A549 (cell line): Measurements from ENCODE around the gene DCK. TPM values are rescaled to one million over a fixed set of nuclear protein-coding genes. Genes with fewer than 3 reads are reported as not detected.

Experiments used
- ATAC-seq, 2 experiments: fragments of 200-7000 bp in 1 of 2; fragments of >200 bp in 1 of 2; cut with Nextera tagmentation in 1 of 2; cut with Tn5 transposase in 1 of 2; 3 replicates each; pipeline versions ENCODE4 v1.8.0 to v1.9.1; 2018 to 2020; ENCODE audit warnings: mild to moderate bottlenecking in 1 of 2, moderate library complexity in 1 of 2
- CTCF ChIA-PET: fragments of 300-600 bp; sonication (Branson Sonifier 250); formaldehyde crosslinking; extraction: SDS; loops from one replicate; lab custom pipeline; 2021; ENCODE audit warnings: antibody characterized with exemption, inconsistent platforms; lab: Yijun Ruan, JAX
- POLR2A ChIA-PET: fragments of 350-600 bp; formaldehyde crosslinking; extraction: SDS; loops from one replicate; lab custom pipeline; 2021; ENCODE audit warnings: antibody characterized with exemption, inconsistent platforms; lab: Yijun Ruan, JAX
- DNase-seq, 2 experiments: peaks; one replicate each; pipeline versions ENCODE4 v3.0.0 to v3.0.0-alpha.2; 2011 to 2016; ENCODE audit warnings: low read depth in 1 of 2, low spot score in 1 of 2
- FAIRE-seq: peaks from 2 replicates; lab custom pipeline; 2011; peaks lifted over from hg19 to GRCh38; lab: Jason Lieb, UNC
- H3K27ac ChIP-seq, 2 experiments: fragments of >200 bp; sonication (Bioruptor Twin); formaldehyde crosslinking; 3 replicates each; pipeline ENCODE4 v1.5.1; 2016 to 2017
- H3K4me1 ChIP-seq: fragments of >200 bp; sonication (Bioruptor Twin); formaldehyde crosslinking; 3 replicates; pipeline ENCODE4 v1.6.1; 2016
- H3K4me2 ChIP-seq: fragments of >200 bp; sonication (Bioruptor Twin); formaldehyde crosslinking; 3 replicates; pipeline ENCODE4 v1.6.1; 2016
- H3K4me3 ChIP-seq: fragments of >200 bp; sonication (Bioruptor Twin); formaldehyde crosslinking; 3 replicates; pipeline ENCODE4 v1.5.1; 2016
- H3K9me3 ChIP-seq: fragments of >200 bp; sonication (Bioruptor Twin); formaldehyde crosslinking; 3 replicates; pipeline ENCODE4 v1.6.1; 2016
- BHLHE40 ChIP-seq: IDR thresholded peaks from 2 replicates; pipeline ENCODE4 v1.6.1; 2012; ENCODE audit warnings: low read depth, low read length, inconsistent platforms
- CEBPB ChIP-seq, 2 experiments: fragments of >200 bp in 1 of 2; sonication (Bioruptor Twin) in 1 of 2; formaldehyde crosslinking in 1 of 2; IDR thresholded peaks; 2 replicates each; pipeline ENCODE4 v1.6.1; 2012 to 2016
- EHMT2 ChIP-seq: fragments of 200-600 bp; sonication (generic); IDR thresholded peaks from 2 replicates; pipeline ENCODE4 v1.6.1; 2016; ENCODE audit warnings: antibody characterized with exemption, low read depth, mild to moderate bottlenecking, moderate library complexity
- EP300 ChIP-seq, 2 experiments: fragments of >200 bp; sonication (Bioruptor Twin); formaldehyde crosslinking; IDR thresholded peaks; 2 replicates in 1 of 2; 3 replicates in 1 of 2; pipeline ENCODE4 v1.6.1; 2016 to 2017
- FOSB ChIP-seq: fragments of 250-450 bp; sonication (Bioruptor Pico); IDR thresholded peaks from 2 replicates; pipeline ENCODE4 v1.5.0; 2020; ENCODE audit warnings: mild to moderate bottlenecking, moderate library complexity
- HOXA7 ChIP-seq: fragments of 250-450 bp; sonication (Bioruptor Pico); IDR thresholded peaks from 2 replicates; pipeline ENCODE4 v1.5.0; 2020; ENCODE audit warnings: mild to moderate bottlenecking, moderate library complexity
- KDM1A ChIP-seq: fragments of 200-600 bp; sonication (generic); IDR thresholded peaks from 2 replicates; pipeline ENCODE4 v1.6.1; 2016; ENCODE audit warnings: low read depth, mild to moderate bottlenecking
- KDM5A ChIP-seq: fragments of 200-600 bp; sonication (generic); IDR thresholded peaks from 2 replicates; pipeline ENCODE4 v1.6.1; 2016; ENCODE audit warnings: antibody characterized with exemption, mild to moderate bottlenecking
- NPAS2 ChIP-seq: fragments of 250-450 bp; sonication (Bioruptor Pico); IDR thresholded peaks from 2 replicates; pipeline ENCODE4 v1.8.0; 2022; ENCODE audit warnings: mild to moderate bottlenecking, moderate library complexity, borderline replicate concordance
- NR3C1 ChIP-seq: fragments of >200 bp; sonication (Bioruptor Twin); formaldehyde crosslinking; IDR thresholded peaks from 3 replicates; pipeline ENCODE4 v1.6.1; 2017
- POLR2A ChIP-seq: IDR thresholded peaks from 2 replicates; pipeline ENCODE4 v1.6.1; 2012; ENCODE audit warnings: mild to moderate bottlenecking, low read length
- POLR2AphosphoS2 ChIP-seq: conservative IDR thresholded peaks from 2 replicates; pipeline ENCODE4 v1.6.1; 2012; ENCODE audit warnings: low read length, improper control_type of control experiment, inconsistent platforms
- RFX5 ChIP-seq: fragments of 450-650 bp; IDR thresholded peaks from 2 replicates; pipeline ENCODE4 v1.7.1; 2014; ENCODE audit warnings: antibody characterized with exemption, mild to moderate bottlenecking, moderate library complexity
- SREBF2 ChIP-seq: fragments of 450-650 bp; IDR thresholded peaks from 2 replicates; pipeline ENCODE4 v1.6.1; 2014; ENCODE audit warnings: mild to moderate bottlenecking, moderate library complexity
- TFCP2L1 ChIP-seq: fragments of 250-450 bp; sonication (Bioruptor Pico); IDR thresholded peaks from 2 replicates; pipeline ENCODE4 v1.5.0; 2021; ENCODE audit warnings: mild to moderate bottlenecking
- ZC3H11A ChIP-seq: fragments of 450-650 bp; IDR thresholded peaks from 2 replicates; pipeline ENCODE4 v1.6.1; 2014; ENCODE audit warnings: antibody characterized with exemption, mild to moderate bottlenecking
- ZSCAN20 ChIP-seq: fragments of 250-450 bp; sonication (Bioruptor Pico); IDR thresholded peaks from 2 replicates; pipeline ENCODE4 v1.8.0; 2022; ENCODE audit warnings: mild to moderate bottlenecking, moderate library complexity
- whole genome bisulfite sequencing: methylation state at CpG from one replicate; pipeline ENCODE4 v1.1.6; 2017; ENCODE audit errors: missing lambda C conversion rate; 5-methylcytosine and 5-hydroxymethylcytosine counted together
- polyA plus RNA-seq, 4 experiments: library from polyadenylated mRNA; depleted of rRNA in 3 of 4; stranded (reverse); fragments of >200 nt; fragmentation: RNase III in 1 of 4; extraction: RNeasy Plus Mini Kit Qiagen cat#74134 plus additional on column Dnase treatment in 1 of 4; gene quantifications; 2 replicates in 3 of 4; 3 replicates in 1 of 4; pipeline ENCODE4 v1.2.3, GENCODE V29; 2011 to 2017
- TF ChIP-seq, protein P1 (sequence below): fragments of >200 bp; sonication (Bioruptor Twin); formaldehyde crosslinking; IDR thresholded peaks from 3 replicates; pipeline ENCODE4 v1.5.1; 2016
- TF ChIP-seq, protein P2 (sequence below): fragments of >200 bp; sonication (Bioruptor Twin); formaldehyde crosslinking; IDR thresholded peaks from 2 replicates; pipeline ENCODE4 v1.6.1; 2016
- TF ChIP-seq, protein P3 (sequence below): fragments of 450-650 bp; IDR thresholded peaks from 2 replicates; pipeline ENCODE4 v1.6.1; 2014; ENCODE audit warnings: antibody characterized with exemption
- TF ChIP-seq, protein P4 (sequence below): fragments of 250-450 bp; sonication (Bioruptor Pico); IDR thresholded peaks from 2 replicates; pipeline ENCODE4 v1.5.0; 2020; ENCODE audit warnings: low read depth, mild to moderate bottlenecking, moderate library complexity
- TF ChIP-seq, protein P5 (sequence below): IDR thresholded peaks from 2 replicates; pipeline ENCODE4 v1.6.1; 2012; ENCODE audit warnings: low read depth, borderline replicate concordance
- TF ChIP-seq, protein P6 (sequence below): fragments of 200-600 bp; sonication (generic); IDR thresholded peaks from 2 replicates; pipeline ENCODE4 v1.6.1; 2016; ENCODE audit warnings: antibody characterized with exemption, mild to moderate bottlenecking, moderate library complexity

The DCK gene
- polyA plus RNA-seq, 2 of the 4 experiments (the other 2 are of a cell fraction) = 20.0 to 20.6 TPM

DNA sequence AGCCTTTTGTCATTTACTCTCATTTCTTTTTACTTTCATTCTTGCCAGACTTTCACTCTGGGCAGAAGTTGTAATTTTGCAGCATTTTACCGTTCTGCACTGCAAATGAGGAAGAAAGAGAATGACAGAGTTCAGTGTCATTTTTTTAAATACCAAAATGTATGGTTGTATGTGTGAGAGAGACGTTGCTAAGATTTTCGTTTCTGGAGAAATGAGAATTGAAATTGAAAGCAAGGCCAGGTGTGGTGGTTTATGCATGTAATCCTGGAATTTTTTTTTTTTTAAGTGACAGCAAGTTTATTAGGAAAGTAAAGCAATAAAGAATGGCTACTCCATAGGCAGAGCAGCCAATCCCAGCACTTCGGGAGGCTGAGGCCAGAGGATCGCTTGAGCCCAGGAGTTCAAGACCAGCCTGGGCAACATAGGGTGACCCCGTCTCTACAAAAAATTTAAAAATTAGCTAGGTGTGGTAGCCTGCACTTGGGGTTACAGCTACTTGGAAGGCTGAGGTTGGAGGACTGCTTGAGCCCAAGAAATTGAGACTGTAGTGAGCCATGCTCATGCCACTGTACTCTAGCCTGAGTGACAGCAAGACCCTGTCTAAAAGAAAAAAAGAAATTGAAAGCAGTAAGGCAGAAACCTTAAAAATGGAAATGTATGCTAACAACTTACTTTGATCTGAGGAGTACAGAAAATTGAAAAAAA lies 12.9 kb downstream of the DCK start (continued):
- TF ChIP-seq, protein P1, sequence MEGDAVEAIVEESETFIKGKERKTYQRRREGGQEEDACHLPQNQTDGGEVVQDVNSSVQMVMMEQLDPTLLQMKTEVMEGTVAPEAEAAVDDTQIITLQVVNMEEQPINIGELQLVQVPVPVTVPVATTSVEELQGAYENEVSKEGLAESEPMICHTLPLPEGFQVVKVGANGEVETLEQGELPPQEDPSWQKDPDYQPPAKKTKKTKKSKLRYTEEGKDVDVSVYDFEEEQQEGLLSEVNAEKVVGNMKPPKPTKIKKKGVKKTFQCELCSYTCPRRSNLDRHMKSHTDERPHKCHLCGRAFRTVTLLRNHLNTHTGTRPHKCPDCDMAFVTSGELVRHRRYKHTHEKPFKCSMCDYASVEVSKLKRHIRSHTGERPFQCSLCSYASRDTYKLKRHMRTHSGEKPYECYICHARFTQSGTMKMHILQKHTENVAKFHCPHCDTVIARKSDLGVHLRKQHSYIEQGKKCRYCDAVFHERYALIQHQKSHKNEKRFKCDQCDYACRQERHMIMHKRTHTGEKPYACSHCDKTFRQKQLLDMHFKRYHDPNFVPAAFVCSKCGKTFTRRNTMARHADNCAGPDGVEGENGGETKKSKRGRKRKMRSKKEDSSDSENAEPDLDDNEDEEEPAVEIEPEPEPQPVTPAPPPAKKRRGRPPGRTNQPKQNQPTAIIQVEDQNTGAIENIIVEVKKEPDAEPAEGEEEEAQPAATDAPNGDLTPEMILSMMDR = no peak

DNA sequence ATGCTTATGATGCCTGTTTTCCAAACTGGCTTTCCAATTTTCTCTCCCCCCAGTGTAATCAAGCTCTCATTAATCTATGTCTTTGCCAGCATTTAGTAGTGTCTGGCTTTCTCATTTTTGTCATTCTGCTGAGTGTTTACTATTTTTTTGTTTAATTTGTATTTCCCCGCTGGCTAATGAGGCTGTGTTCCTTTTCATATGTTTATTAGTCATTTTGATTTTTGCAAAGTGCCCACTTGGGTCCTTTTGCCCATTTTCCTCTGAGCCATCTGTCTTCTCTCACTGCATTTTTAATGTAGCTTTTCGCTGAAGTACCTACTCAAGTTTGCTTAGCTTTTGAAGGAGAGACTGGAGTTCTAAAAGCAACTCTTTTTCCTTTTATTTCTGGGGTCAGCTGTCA lies 14.7 kb downstream of the DCK start:
- no peak overlapping the region for H3K4me3 ChIP-seq
- POLR2A ChIA-PET = no interaction called here
- no peak for DNase-seq
- no peak for FAIRE-seq
- ATAC-seq = no peak
- peaks cover 8% of the 10 kb centered on the region; the same call in 2 of the 3 replicates for H3K4me1 ChIP-seq
- TF ChIP-seq, protein P2, sequence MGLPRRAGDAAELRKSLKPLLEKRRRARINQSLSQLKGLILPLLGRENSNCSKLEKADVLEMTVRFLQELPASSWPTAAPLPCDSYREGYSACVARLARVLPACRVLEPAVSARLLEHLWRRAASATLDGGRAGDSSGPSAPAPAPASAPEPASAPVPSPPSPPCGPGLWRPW = no peak
- TF ChIP-seq NPAS2 (no peak), POLR2A (no peak), SREBF2 (no peak), ZSCAN20 (no peak), CEBPB (IDR thresholded peaks at IDR 0.05) (no peak)
- TF ChIP-seq, protein P3, sequence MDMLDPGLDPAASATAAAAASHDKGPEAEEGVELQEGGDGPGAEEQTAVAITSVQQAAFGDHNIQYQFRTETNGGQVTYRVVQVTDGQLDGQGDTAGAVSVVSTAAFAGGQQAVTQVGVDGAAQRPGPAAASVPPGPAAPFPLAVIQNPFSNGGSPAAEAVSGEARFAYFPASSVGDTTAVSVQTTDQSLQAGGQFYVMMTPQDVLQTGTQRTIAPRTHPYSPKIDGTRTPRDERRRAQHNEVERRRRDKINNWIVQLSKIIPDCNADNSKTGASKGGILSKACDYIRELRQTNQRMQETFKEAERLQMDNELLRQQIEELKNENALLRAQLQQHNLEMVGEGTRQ = no peak
- TF ChIP-seq, all 56 proteins: peak for 0
- H3K4me2 ChIP-seq = no peak overlapping the region
- no peak overlapping the region for H3K27ac ChIP-seq
- H3K9me3 ChIP-seq = no peaks in the 10 kb centered on the region
- CTCF ChIA-PET = interaction anchor here (0.6 to 2.6 kb wide), 4 partner anchors 9 to 356 kb away, joined by 3 to 14 read pairs (median 4); no protein-coding TSS in a partner anchor
- whole genome bisulfite sequencing = 96% methylated on average over 2 of the region's 2 CpGs

DNA sequence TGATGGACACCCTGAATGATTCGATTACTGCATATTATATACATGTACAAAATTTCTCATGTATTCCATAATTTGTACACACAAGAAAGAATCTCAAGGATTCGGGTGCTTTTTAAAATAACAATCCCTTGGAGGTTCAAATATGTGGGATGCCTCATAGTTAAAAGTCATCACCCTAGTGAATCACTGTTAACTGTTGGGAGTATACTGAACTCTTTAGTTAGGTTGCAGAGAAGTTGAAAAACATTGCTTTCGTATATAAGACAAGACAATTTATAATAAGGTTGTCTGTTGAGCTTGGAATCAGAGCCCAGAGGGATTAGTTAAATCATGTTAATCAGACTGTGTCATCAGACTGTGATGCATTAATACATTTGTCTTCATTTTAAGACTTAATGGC lies 15.6 kb downstream of the DCK start:
- WGBS = 64% methylated on average over 3 of the region's 3 CpGs
- DNase-seq (no peak), FAIRE-seq (no peak), ATAC-seq (no peak)
- H3K4me2 ChIP-seq = no peak overlapping the region; the same call in 2 of the 3 replicates
- CTCF ChIA-PET = interaction anchor here (0.6 to 2.6 kb wide), 7 partner anchors 9 to 357 kb away, joined by 3 to 14 read pairs (median 5); partner anchors contain the start of genes DCK and GRSF1
- no peak overlapping the region for H3K4me3 ChIP-seq
- POLR2A ChIA-PET = no interaction called here
- peaks cover 8% of the 10 kb centered on the region; the same call in 2 of the 3 replicates for H3K4me1 ChIP-seq
- H3K27ac ChIP-seq = no peak overlapping the region
- no peaks in the 10 kb centered on the region for H3K9me3 ChIP-seq
- TF ChIP-seq, protein P4, sequence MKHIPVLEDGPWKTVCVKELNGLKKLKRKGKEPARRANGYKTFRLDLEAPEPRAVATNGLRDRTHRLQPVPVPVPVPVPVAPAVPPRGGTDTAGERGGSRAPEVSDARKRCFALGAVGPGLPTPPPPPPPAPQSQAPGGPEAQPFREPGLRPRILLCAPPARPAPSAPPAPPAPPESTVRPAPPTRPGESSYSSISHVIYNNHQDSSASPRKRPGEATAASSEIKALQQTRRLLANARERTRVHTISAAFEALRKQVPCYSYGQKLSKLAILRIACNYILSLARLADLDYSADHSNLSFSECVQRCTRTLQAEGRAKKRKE (CRISPR knock-in tag) = no peak
- TF ChIP-seq FOSB (no peak), POLR2AphosphoS2 (no peak), TFCP2L1 (no peak), EHMT2 (no peak), BHLHE40 (no peak), NR3C1 (no peak), ZC3H11A (no peak), KDM5A (no peak), EP300 (IDR thresholded peaks at IDR 0.05) (no peak), RFX5 (no peak), KDM1A (no peak), HOXA7 (CRISPR knock-in tag) (no peak)
- TF ChIP-seq, protein P1 = no peak
- TF ChIP-seq, protein P5, sequence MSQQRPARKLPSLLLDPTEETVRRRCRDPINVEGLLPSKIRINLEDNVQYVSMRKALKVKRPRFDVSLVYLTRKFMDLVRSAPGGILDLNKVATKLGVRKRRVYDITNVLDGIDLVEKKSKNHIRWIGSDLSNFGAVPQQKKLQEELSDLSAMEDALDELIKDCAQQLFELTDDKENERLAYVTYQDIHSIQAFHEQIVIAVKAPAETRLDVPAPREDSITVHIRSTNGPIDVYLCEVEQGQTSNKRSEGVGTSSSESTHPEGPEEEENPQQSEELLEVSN = no peak
- TF ChIP-seq, protein P6, sequence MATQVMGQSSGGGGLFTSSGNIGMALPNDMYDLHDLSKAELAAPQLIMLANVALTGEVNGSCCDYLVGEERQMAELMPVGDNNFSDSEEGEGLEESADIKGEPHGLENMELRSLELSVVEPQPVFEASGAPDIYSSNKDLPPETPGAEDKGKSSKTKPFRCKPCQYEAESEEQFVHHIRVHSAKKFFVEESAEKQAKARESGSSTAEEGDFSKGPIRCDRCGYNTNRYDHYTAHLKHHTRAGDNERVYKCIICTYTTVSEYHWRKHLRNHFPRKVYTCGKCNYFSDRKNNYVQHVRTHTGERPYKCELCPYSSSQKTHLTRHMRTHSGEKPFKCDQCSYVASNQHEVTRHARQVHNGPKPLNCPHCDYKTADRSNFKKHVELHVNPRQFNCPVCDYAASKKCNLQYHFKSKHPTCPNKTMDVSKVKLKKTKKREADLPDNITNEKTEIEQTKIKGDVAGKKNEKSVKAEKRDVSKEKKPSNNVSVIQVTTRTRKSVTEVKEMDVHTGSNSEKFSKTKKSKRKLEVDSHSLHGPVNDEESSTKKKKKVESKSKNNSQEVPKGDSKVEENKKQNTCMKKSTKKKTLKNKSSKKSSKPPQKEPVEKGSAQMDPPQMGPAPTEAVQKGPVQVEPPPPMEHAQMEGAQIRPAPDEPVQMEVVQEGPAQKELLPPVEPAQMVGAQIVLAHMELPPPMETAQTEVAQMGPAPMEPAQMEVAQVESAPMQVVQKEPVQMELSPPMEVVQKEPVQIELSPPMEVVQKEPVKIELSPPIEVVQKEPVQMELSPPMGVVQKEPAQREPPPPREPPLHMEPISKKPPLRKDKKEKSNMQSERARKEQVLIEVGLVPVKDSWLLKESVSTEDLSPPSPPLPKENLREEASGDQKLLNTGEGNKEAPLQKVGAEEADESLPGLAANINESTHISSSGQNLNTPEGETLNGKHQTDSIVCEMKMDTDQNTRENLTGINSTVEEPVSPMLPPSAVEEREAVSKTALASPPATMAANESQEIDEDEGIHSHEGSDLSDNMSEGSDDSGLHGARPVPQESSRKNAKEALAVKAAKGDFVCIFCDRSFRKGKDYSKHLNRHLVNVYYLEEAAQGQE = no peak
